Activated naive CD4-positive, alpha-beta T cell treated with anti-CD3 and anti-CD28 coated beads, Interleukin-2, amount 50 U/mL, for 24 hours (primary cell): ENCODE data around the gene DDX17.

ENCODE experiments used
- H3K27ac Mint-ChIP-seq: one replicate; pipeline ENCODE4 v1.8.0; 2021; ENCODE audit warnings: mild to moderate bottlenecking, mixed read lengths
- H3K27me3 Mint-ChIP-seq: one replicate; pipeline ENCODE4 v1.8.0; 2021; ENCODE audit warnings: mixed read lengths
- H3K36me3 Mint-ChIP-seq: one replicate; pipeline ENCODE4 v1.8.0; 2021; ENCODE audit warnings: mixed read lengths
- H3K4me1 Mint-ChIP-seq: one replicate; pipeline ENCODE4 v1.8.0; 2021; ENCODE audit warnings: mixed read lengths
- H3K4me3 Mint-ChIP-seq: one replicate; pipeline ENCODE4 v1.8.0; 2021; ENCODE audit warnings: mild to moderate bottlenecking, mixed read lengths
- H3K9me3 Mint-ChIP-seq: one replicate; pipeline ENCODE4 v1.8.0; 2021; ENCODE audit warnings: mixed read lengths

DDX17 gene

GRCh38 chr22:38449776-38450175 lies 56.3 kb downstream of the DDX17 start:
- Mint-ChIP-seq H3K27me3 (peaks cover 15% of the 10 kb centered on the region), H3K4me1 (peaks cover 6% of the 10 kb centered on the region), H3K36me3 (no peaks in the 10 kb centered on the region), H3K27ac (no peak overlapping the region), H3K4me3 (no peak overlapping the region), H3K9me3 (no peaks in the 10 kb centered on the region)

DNA sequence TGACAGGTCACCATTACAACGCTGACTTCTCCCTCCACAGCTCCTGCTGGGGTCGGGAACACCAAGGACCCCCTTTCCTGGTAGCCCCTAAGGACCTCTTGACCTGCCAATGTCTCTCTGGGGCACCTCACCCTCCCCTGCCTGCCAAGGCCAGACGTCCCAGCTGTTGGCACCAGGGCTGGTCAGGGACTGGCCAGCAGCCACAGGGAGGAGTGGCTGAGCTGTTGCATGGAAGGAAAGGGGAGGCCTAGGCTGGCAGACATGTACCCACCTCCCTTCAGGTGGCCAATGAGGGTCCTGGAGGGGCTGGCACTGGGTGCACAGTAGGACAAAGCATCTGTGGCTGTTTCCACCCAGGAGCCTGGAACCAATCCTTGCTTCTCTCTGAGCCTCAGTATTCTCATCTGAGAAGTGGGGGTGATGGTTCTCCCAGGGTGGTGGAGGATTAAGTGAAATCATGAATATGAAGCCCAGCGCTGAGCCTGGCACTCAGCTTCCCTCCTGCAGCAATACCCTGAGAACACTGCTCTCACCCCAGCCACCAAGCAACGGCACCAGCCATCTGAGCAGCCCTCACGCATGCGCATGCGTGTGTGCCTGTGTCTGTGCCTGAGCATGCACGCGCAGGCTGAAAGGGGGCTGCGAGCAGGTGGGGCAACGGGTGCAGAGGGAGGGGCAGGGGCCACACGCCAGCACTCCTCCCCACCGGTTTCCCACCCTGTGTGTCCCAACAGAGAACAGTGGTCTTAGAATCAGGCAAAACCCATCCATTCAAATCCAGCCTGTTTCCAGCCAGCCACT lies 57.0 kb downstream of the DDX17 start:
- Mint-ChIP-seq H3K4me3 (no peak overlapping the region), H3K36me3 (no peaks in the 10 kb centered on the region), H3K4me1 (peaks cover under 1% of the 10 kb centered on the region), H3K27ac (no peak overlapping the region), H3K9me3 (no peaks in the 10 kb centered on the region), H3K27me3 (peaks cover 11% of the 10 kb centered on the region)

- Mint-ChIP-seq H3K27ac (no peak overlapping the region), H3K4me1 (no peaks in the 10 kb centered on the region), H3K27me3 (no peaks in the 10 kb centered on the region), H3K4me3 (no peak overlapping the region), H3K9me3 (no peaks in the 10 kb centered on the region), H3K36me3 (no peaks in the 10 kb centered on the region)
Measured at GRCh38 chr22:38446018-38446601, 60.0 kb downstream of the DDX17 start.

DNA sequence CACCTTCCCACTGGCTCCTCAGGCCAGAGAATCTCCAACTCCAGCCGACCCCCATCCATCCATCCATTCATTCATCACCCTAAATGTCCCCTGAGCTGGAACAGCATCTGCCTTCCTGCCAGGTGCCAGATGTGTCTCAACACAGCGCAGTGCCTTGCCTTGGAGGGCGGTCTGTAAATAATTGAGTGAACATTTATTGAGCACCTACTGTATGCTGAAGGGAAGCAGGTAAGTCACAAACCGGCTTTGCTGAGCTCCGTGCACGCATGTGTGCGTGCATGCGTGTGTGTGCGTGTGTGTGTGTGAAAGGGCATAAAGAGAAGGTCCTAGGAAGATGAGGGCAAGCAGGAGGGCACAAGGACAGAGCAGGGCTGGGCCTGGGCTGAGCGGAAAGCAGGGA lies 61.3 kb downstream of the DDX17 start:
- Mint-ChIP-seq H3K4me1 (no peaks in the 10 kb centered on the region), H3K27ac (no peak overlapping the region), H3K27me3 (no peaks in the 10 kb centered on the region), H3K36me3 (no peaks in the 10 kb centered on the region), H3K9me3 (no peaks in the 10 kb centered on the region), H3K4me3 (no peak overlapping the region)

- no peaks in the 10 kb centered on the region for H3K27me3 Mint-ChIP-seq
- no peaks in the 10 kb centered on the region for H3K36me3 Mint-ChIP-seq
- H3K27ac Mint-ChIP-seq, result no peak overlapping the region
- H3K4me1 Mint-ChIP-seq, result no peaks in the 10 kb centered on the region
- no peaks in the 10 kb centered on the region for H3K9me3 Mint-ChIP-seq
- no peak overlapping the region for H3K4me3 Mint-ChIP-seq
Measured at GRCh38 chr22:38443628-38444521, 62.2 kb downstream of the DDX17 start.

GRCh38 chr22:38442967-38443627 lies 63.0 kb downstream of the DDX17 start:
- no peaks in the 10 kb centered on the region for H3K36me3 Mint-ChIP-seq
- H3K9me3 Mint-ChIP-seq, result no peaks in the 10 kb centered on the region
- H3K4me3 Mint-ChIP-seq, result no peak overlapping the region
- H3K27me3 Mint-ChIP-seq, result no peaks in the 10 kb centered on the region
- H3K4me1 Mint-ChIP-seq, result no peaks in the 10 kb centered on the region
- no peak overlapping the region for H3K27ac Mint-ChIP-seq

GRCh38 chr22:38441620-38442287 lies 64.4 kb downstream of the DDX17 start:
- no peak overlapping the region for H3K27ac Mint-ChIP-seq

DNA sequence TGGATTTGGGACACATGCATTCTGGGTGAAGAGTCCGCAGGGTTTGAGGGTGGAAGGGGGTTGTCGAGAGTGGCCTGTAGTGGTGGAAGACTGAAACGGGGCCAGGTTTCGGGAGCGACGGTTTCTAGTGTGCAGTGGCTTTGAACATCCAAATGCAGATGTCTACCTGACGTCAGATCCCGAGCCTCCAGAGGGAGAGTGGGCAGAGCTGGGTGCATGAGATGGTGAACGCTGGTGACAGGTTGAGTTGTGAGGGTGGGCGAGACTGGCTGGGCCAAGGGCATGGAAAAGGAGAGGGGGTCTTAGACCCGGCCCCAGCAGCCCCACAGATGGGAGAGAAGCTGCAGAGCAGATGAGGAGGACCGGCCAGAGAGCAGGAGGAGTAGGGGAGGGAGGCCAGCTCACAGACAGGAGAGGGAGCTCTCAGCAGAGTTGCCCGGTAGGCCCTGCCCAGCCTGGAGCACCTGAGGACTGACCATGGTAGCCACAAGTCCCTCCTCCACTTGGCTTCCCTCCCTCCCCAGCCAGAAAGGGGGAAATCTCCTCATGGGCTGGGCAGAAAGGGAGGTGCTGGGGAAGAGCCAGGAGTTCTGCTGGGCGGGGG lies 65.3 kb downstream of the DDX17 start:
- Mint-ChIP-seq H3K4me1 (no peaks in the 10 kb centered on the region), H3K9me3 (no peaks in the 10 kb centered on the region), H3K27me3 (no peaks in the 10 kb centered on the region), H3K4me3 (no peak overlapping the region), H3K36me3 (no peaks in the 10 kb centered on the region), H3K27ac (no peak overlapping the region)

More at GRCh38 chr22:38441620-38442287, 64.4 kb downstream of the DDX17 start:
- Mint-ChIP-seq H3K36me3 (no peaks in the 10 kb centered on the region), H3K9me3 (no peaks in the 10 kb centered on the region), H3K4me1 (no peaks in the 10 kb centered on the region), H3K4me3 (no peak overlapping the region), H3K27me3 (no peaks in the 10 kb centered on the region)

DNA sequence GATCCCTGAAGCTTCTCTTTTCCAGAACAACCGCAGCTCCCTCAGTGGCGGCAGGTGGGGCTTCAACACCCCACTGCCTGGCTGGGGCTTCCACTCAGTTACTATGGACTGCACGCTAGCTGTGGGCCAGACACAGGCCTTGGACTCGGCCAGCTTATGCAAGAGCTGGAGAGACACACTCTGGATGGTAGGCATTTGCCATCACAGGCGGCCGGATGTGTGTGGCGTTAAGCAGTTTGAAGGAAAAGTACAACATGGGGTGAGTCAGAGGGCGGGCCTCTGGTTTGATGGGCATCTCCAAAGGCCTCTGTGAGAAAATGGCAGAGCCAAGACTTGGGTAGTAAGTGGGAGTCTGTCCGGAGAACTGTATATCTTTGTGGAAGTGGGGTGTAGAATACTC lies 68.7 kb downstream of the DDX17 start:
- Mint-ChIP-seq H3K4me3 (no peak overlapping the region), H3K27me3 (no peaks in the 10 kb centered on the region), H3K27ac (no peak overlapping the region), H3K4me1 (no peaks in the 10 kb centered on the region), H3K9me3 (no peaks in the 10 kb centered on the region), H3K36me3 (no peaks in the 10 kb centered on the region)

- Mint-ChIP-seq H3K9me3 (no peaks in the 10 kb centered on the region), H3K4me3 (no peak overlapping the region), H3K27ac (no peak overlapping the region), H3K4me1 (no peaks in the 10 kb centered on the region), H3K27me3 (no peaks in the 10 kb centered on the region), H3K36me3 (no peaks in the 10 kb centered on the region)
Measured at GRCh38 chr22:38436629-38437395, 69.3 kb downstream of the DDX17 start.

DNA sequence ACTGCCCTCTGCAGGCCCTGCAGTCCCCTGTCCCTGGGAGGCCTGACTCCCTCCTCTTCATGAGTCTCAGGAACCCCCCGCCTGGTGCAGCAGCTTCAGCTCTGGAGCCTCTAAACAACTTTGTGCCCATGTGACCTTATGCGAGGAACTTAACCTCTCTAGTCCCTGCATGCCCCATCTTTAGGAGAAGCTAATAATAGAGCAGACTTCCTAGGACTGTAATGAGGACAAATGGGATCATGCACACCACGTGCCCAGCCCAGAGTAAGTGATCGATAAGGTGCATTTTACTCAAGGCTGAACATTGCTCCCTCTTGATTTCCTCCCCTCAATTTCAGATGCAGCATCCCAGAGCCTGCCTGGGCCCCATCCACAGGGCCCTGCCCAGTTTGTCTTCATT lies 70.1 kb downstream of the DDX17 start:
- Mint-ChIP-seq H3K4me3 (no peak overlapping the region), H3K27ac (no peak overlapping the region), H3K4me1 (no peaks in the 10 kb centered on the region), H3K36me3 (no peaks in the 10 kb centered on the region), H3K27me3 (no peaks in the 10 kb centered on the region), H3K9me3 (no peaks in the 10 kb centered on the region)

GRCh38 chr22:38435010-38435409 lies 71.1 kb downstream of the DDX17 start:
- no peak overlapping the region for H3K27ac Mint-ChIP-seq
- no peaks in the 10 kb centered on the region for H3K27me3 Mint-ChIP-seq
- H3K36me3 Mint-ChIP-seq, result no peaks in the 10 kb centered on the region
- no peaks in the 10 kb centered on the region for H3K4me1 Mint-ChIP-seq
- H3K4me3 Mint-ChIP-seq, result no peak overlapping the region
- H3K9me3 Mint-ChIP-seq, result no peaks in the 10 kb centered on the region

GRCh38 chr22:38433871-38434270 lies 72.2 kb downstream of the DDX17 start:
- Mint-ChIP-seq H3K4me1 (no peaks in the 10 kb centered on the region), H3K27ac (no peak overlapping the region), H3K36me3 (no peaks in the 10 kb centered on the region), H3K4me3 (no peak overlapping the region), H3K9me3 (no peaks in the 10 kb centered on the region), H3K27me3 (no peaks in the 10 kb centered on the region)
